ENCODE data around the gene ZNF454. TPM values are rescaled to one million over a fixed set of nuclear protein-coding genes. Genes with fewer than 3 reads are reported as not detected.

ZNF454 gene
- total RNA-seq, 2 donors from 2014 or later = 1.4 TPM

GRCh38 chr5:178990491-178990890, 49.5 kb downstream of the ZNF454 start:
- Histone ChIP-seq H3K9ac (ENCODE audit: low read depth in 2 of 2, low read length in 2 of 2) (no peak overlapping the region), H3K27ac (no peak overlapping the region), H3K27me3 (no peaks in the 10 kb centered on the region), H3K9me3 (no peaks in the 10 kb centered on the region), H3K4me3 (no peak overlapping the region), H3K4me1 (no peaks in the 10 kb centered on the region), H3K36me3 (no peaks in the 10 kb centered on the region)
- intact Hi-C loops (cut with DNase I) = no loop called here
- DNase-seq = no peak
- TF ChIP-seq CTCF (IDR thresholded peaks at IDR 0.05) = no peak

GRCh38 chr5:178991190-178992145, 50.5 kb downstream of the ZNF454 start:
- no peaks in the 10 kb centered on the region for H3K4me1 ChIP-seq
- DNase-seq = no peak
- TF ChIP-seq CTCF (IDR thresholded peaks at IDR 0.05) = no peak
- no peak overlapping the region for H3K9ac ChIP-seq (ENCODE audit: low read depth in 2 of 2, low read length in 2 of 2)
- no peaks in the 10 kb centered on the region for H3K27me3 ChIP-seq
- H3K36me3 ChIP-seq = no peaks in the 10 kb centered on the region
- H3K27ac ChIP-seq = no peak overlapping the region
- no peaks in the 10 kb centered on the region for H3K9me3 ChIP-seq
- intact Hi-C loops (cut with DNase I) = no loop called here
- no peak overlapping the region for H3K4me3 ChIP-seq

GRCh38 chr5:178992291-178992895, 51.4 kb downstream of the ZNF454 start:
- no peaks in the 10 kb centered on the region for H3K9me3 ChIP-seq
- H3K9ac ChIP-seq (ENCODE audit: low read depth in 2 of 2, low read length in 2 of 2) = no peak overlapping the region
- H3K27me3 ChIP-seq = no peaks in the 10 kb centered on the region
- no peak overlapping the region for H3K4me3 ChIP-seq
- no peaks in the 10 kb centered on the region for H3K4me1 ChIP-seq
- no peak overlapping the region for H3K27ac ChIP-seq
- intact Hi-C loops (cut with DNase I) = no loop called here
- TF ChIP-seq CTCF (IDR thresholded peaks at IDR 0.05) = no peak
- no peak for DNase-seq
- no peaks in the 10 kb centered on the region for H3K36me3 ChIP-seq

- Histone ChIP-seq H3K9me3 (no peaks in the 10 kb centered on the region), H3K27ac (no peak overlapping the region), H3K4me1 (no peaks in the 10 kb centered on the region), H3K27me3 (no peaks in the 10 kb centered on the region), H3K9ac (ENCODE audit: low read depth in 2 of 2, low read length in 2 of 2) (no peak overlapping the region), H3K36me3 (no peaks in the 10 kb centered on the region), H3K4me3 (no peak overlapping the region)
- TF ChIP-seq CTCF (IDR thresholded peaks at IDR 0.05) = no peak
- DNase-seq = no peak
- intact Hi-C loops (cut with DNase I) = no loop called here
Measured at GRCh38 chr5:178993236-178993765, 52.3 kb downstream of the ZNF454 start.

- Histone ChIP-seq H3K36me3 (no peaks in the 10 kb centered on the region), H3K4me3 (no peak overlapping the region), H3K27me3 (no peaks in the 10 kb centered on the region), H3K9me3 (no peaks in the 10 kb centered on the region), H3K27ac (no peak overlapping the region), H3K4me1 (no peaks in the 10 kb centered on the region), H3K9ac (ENCODE audit: low read depth in 2 of 2, low read length in 2 of 2) (no peak overlapping the region)
- DNase-seq = no peak
- TF ChIP-seq CTCF (IDR thresholded peaks at IDR 0.05) = no peak
- intact Hi-C loops (cut with DNase I) = no loop called here
Measured at GRCh38 chr5:178993955-178994579, 53.1 kb downstream of the ZNF454 start.

Measured in colonic mucosa (tissue), 4 donors.